UCSD-AML1 (cell line): ENCODE results near the gene STRADA.

ENCODE experiments used
- DNase-seq: peaks from one replicate; lab custom pipeline; 2025; ENCODE audit not compliant: unreplicated experiment; lab: John Stamatoyannopoulos, UW

STRADA gene

GRCh38 chr17:63686138-63686685 lies 55.4 kb downstream of the STRADA start:
- no peak for DNase-seq

GRCh38 chr17:63685578-63685977 lies 56.0 kb downstream of the STRADA start:
- no peak for DNase-seq

- no peak for DNase-seq
Measured at GRCh38 chr17:63685041-63685440, 56.6 kb downstream of the STRADA start.

- DNase-seq: no peak
Measured at GRCh38 chr17:63682981-63683380, 58.6 kb downstream of the STRADA start.

DNA sequence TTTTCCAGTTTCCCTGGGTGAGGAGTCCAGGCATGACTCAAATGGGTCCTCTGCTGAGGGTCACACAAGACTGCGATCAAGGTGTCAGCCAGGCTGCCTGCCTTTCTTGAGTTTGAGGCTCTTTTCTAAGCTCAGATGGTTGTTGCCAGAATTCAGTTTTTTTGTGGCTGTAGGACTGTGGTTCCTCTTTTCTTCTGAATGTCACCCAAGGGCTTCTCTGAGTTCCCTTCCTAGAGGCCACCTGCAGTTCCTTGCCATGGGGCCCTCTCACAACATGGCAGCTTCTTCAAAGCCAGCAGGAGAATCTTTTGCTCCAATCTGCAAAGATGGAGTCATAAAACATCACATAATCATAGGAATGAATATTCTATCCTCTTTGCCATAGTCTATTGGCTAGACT lies 59.2 kb downstream of the STRADA start:
- DNase-seq: no peak

DNA sequence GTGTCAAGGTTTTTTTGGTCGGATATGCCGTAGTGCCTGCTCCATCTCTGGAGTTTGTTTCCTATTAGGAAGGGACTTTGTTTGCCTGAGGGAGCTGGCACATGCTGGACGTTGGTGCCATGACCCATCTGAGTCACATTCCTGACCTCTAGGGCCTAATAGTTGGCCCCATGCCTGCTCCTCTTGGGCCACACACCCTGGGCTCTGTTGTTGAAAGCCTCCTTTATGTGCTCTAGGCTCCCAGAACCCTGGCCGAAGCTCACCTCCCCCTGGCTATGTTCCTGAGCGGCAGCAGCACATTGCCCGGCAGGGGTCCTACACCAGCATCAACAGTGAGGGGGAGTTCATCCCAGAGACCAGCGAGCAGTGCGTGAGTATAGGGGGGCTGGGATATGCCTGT lies 60.1 kb downstream of the STRADA start:
- DNase-seq: no peak

DNA sequence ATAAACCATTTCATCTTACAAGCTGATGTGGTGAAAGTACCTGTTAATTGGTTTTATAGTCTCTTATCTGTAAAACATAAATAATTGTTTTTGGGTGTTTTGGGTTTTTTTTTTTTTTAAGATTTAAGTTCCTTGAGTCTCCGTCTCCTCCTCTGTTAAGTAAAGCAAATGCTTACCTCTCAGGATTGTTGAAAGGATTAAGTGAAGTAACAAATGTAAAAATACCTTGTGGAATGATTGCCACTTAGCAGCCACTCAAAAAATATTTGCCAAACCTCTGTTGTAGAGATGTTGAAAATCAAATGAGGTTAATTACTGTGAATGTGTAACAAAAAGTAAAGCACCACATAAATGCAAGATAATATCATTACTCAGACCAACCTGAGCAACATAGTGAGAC lies 60.9 kb downstream of the STRADA start:
- DNase-seq: no peak

GRCh38 chr17:63679214-63679613 lies 62.4 kb downstream of the STRADA start:
- DNase-seq: no peak

- no peak for DNase-seq
Measured at GRCh38 chr17:63676584-63676983, 65.0 kb downstream of the STRADA start.

DNA sequence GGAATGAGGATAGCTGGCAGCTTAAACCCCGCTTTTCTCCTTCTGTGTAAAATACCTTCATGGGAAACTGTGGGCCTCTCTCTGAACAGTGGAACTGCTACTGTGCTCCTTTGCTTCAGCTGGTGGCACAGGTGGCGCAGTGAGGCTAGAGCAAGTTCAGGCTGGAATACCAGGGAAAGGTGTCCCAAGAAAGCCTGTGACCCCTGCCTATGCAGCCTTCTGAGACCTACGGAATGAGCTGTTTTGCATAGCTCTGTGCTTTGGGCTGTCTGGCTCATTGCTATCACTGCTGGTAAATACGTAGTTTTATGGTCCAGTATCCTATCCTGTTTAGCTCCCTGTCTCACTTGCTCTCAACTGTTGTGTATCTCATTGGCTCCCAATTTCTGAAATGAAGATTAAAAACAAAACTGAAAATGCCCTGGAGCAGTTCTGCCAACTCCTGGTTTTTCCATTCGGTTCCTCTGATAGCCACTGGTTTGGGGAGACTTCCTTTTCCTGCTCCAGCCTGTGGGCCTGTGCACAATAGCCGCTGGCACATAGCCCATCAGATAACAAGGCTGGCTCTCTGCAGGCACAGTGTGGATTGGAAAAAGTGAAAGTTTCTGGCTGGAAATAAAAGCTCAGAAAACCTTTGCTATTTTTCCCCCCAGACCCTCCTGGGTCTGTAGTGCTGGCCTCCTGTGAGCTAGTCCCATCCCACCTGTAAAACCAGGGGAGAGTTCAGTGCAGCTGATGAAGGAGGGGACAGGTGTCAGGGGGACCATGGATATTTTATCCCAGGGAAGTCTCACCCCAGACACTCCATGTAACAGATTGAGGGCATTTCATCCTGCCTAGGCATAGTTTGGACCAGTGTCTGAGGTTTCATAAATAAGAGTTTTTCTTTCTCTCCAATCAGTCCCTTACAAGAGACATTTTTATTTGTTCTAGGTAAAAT lies 65.7 kb downstream of the STRADA start:
- peak; percentile 65 for DNase-seq

- DNase-seq: no peak
Measured at GRCh38 chr17:63675231-63675606, 66.4 kb downstream of the STRADA start.

DNA sequence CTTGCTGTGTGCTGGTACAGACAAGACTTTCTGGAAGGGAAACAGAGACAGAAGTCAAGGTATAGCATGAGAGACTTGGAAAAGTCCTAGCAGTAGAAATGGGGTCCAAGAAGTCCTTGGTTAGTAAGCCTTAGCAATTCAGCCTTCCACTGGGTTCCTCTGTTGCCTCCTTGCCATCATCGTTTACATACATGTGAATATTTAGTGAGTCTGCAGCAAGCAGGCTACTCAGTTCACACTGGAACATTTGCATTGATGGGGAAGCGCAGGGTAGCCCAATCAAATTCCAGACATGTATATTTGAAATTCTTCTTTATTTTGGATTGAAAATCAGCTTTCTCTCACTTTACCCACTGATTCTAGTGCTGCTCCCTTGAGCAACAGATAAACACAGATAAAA lies 68.7 kb downstream of the STRADA start:
- no peak for DNase-seq

GRCh38 chr17:63665527-63666214 lies 75.9 kb downstream of the STRADA start:
- peak; percentile 39 for DNase-seq

- DNase-seq: no peak
Measured at GRCh38 chr17:63659850-63660249, 81.7 kb downstream of the STRADA start.

GRCh38 chr17:63658366-63658765 lies 83.2 kb downstream of the STRADA start:
- DNase-seq: no peak

DNA sequence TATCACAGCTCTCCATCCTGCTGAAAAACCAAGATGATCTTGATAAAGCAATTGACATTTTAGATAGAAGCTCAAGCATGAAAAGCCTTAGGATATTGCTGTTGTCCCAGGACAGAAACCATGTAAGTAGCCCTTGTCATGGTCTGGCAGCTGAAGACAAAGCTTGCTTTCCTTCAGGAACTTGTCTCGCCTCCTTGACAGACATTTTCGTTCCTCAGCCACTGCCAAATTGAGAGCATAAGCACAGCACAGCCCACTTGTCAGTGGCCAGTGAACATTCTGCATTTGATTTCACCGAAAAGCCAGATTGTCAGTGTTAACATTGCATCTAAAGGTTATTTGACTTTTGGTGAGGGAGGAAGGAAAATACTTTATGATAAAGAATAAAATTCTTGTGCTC lies 83.8 kb downstream of the STRADA start:
- DNase-seq: no peak

GRCh38 chr17:63653050-63653449 lies 88.5 kb downstream of the STRADA start:
- no peak for DNase-seq
